H9 (cell line): Measurements from ENCODE around the gene ZMYND8. TPM values are rescaled to one million over a fixed set of nuclear protein-coding genes. Genes with fewer than 3 reads are reported as not detected.

Experiments used
- DNase-seq: peaks from one replicate; pipeline ENCODE4 v3.0.0-alpha.2; 2017
- H2AFZ ChIP-seq: one replicate; pipeline ENCODE4 v1.6.1; 2013; ENCODE audit warnings: mild to moderate bottlenecking, low read length, control low read depth, moderate library complexity
- H2AK5ac ChIP-seq: 2 replicates; pipeline ENCODE4 v1.6.1; 2013; ENCODE audit warnings: low read length, control low read depth, mixed read lengths; ENCODE audit not compliant: insufficient read length
- H2BK120ac ChIP-seq: one replicate; pipeline ENCODE4 v1.6.1; 2013; ENCODE audit warnings: low read depth, mild to moderate bottlenecking, low read length, control low read depth, inconsistent platforms; ENCODE audit not compliant: poor library complexity, severe bottlenecking
- H2BK12ac ChIP-seq: 2 replicates; pipeline ENCODE4 v1.6.1; 2013; ENCODE audit warnings: low read length, control low read depth, mixed read lengths, low read depth; ENCODE audit not compliant: insufficient read length
- H2BK15ac ChIP-seq: 2 replicates; pipeline ENCODE4 v1.6.1; 2013; ENCODE audit warnings: low read depth, low read length, control low read depth
- H2BK20ac ChIP-seq: one replicate; pipeline ENCODE4 v1.6.1; 2013; ENCODE audit warnings: low read depth, mild to moderate bottlenecking, low read length, control low read depth, inconsistent platforms; ENCODE audit not compliant: poor library complexity, severe bottlenecking
- H2BK5ac ChIP-seq: 2 replicates; pipeline ENCODE4 v1.6.1; 2013; ENCODE audit warnings: low read length, control low read depth, mixed read lengths; ENCODE audit not compliant: insufficient read length
- H3K14ac ChIP-seq: 2 replicates; pipeline ENCODE4 v1.6.1; 2013; ENCODE audit warnings: low read length, control low read depth; ENCODE audit not compliant: insufficient read depth
- H3K18ac ChIP-seq: 2 replicates; pipeline ENCODE4 v1.6.1; 2013; ENCODE audit warnings: low read depth, mild to moderate bottlenecking, mixed read lengths, low read length, control low read depth; ENCODE audit not compliant: insufficient read length
- H3K23ac ChIP-seq: 2 replicates; pipeline ENCODE4 v1.6.1; 2013; ENCODE audit warnings: low read length, control low read depth, mixed read lengths, low read depth; ENCODE audit not compliant: insufficient read length
- H3K23me2 ChIP-seq: 2 replicates; pipeline ENCODE4 v1.6.1; 2013; ENCODE audit warnings: low read depth, mild to moderate bottlenecking, mixed read lengths, low read length, control low read depth; ENCODE audit not compliant: insufficient read length, poor library complexity, severe bottlenecking
- H3K27ac ChIP-seq: 2 replicates; pipeline ENCODE4 v1.5.1; 2013; ENCODE audit warnings: low read length, control low read depth, mixed read lengths, low read depth; ENCODE audit not compliant: insufficient read length
- H3K27me3 ChIP-seq: 2 replicates; pipeline ENCODE4 v1.6.1; 2013; ENCODE audit warnings: low read length, control low read depth, inconsistent platforms; ENCODE audit not compliant: insufficient read depth
- H3K4ac ChIP-seq: 2 replicates; pipeline ENCODE4 v1.6.1; 2013; ENCODE audit warnings: low read depth, mild to moderate bottlenecking, control low read depth, inconsistent platforms, low read length, moderate library complexity
- H3K4me1 ChIP-seq: 2 replicates; pipeline ENCODE4 v1.6.1; 2013; ENCODE audit warnings: low read length, control low read depth, inconsistent platforms; ENCODE audit not compliant: insufficient read depth
- H3K4me2 ChIP-seq: 2 replicates; pipeline ENCODE4 v1.6.1; 2013; ENCODE audit warnings: low read length, control low read depth, mixed read lengths; ENCODE audit not compliant: insufficient read length, insufficient read depth
- H3K56ac ChIP-seq: 2 replicates; pipeline ENCODE4 v1.6.1; 2013; ENCODE audit warnings: low read depth, mild to moderate bottlenecking, mixed read lengths, low read length, control low read depth; ENCODE audit not compliant: insufficient read length
- H3K79me1 ChIP-seq: 2 replicates; pipeline ENCODE4 v1.6.1; 2013; ENCODE audit warnings: low read depth, mild to moderate bottlenecking, moderate library complexity, low read length, control low read depth, inconsistent platforms; ENCODE audit not compliant: insufficient read depth, poor library complexity, severe bottlenecking
- H3K79me2 ChIP-seq: 2 replicates; pipeline ENCODE4 v1.6.1; 2013; ENCODE audit warnings: low read length, control low read depth, inconsistent platforms; ENCODE audit not compliant: insufficient read depth
- H3K9ac ChIP-seq: 2 replicates; pipeline ENCODE4 v1.6.1; 2013; ENCODE audit warnings: low read length, control low read depth, mixed read lengths; ENCODE audit not compliant: insufficient read length; ENCODE audit errors: extremely low read depth
- H3K9me3 ChIP-seq: one replicate; pipeline ENCODE4 v1.6.1; 2013; ENCODE audit warnings: low read depth, low read length, inconsistent platforms; ENCODE audit not compliant: control insufficient read depth
- H3T11ph ChIP-seq: one replicate; pipeline ENCODE4 v1.6.1; 2013; ENCODE audit warnings: mild to moderate bottlenecking, low read length, control low read depth, inconsistent platforms
- H4K20me1 ChIP-seq: one replicate; pipeline ENCODE4 v1.6.1; 2013; ENCODE audit not compliant: control insufficient read depth, insufficient read length, insufficient read depth
- H4K5ac ChIP-seq: 2 replicates; pipeline ENCODE4 v1.6.1; 2013; ENCODE audit warnings: low read depth, mild to moderate bottlenecking, mixed read lengths, low read length, control low read depth; ENCODE audit not compliant: insufficient read length
- H4K8ac ChIP-seq: replicated peaks from 2 replicates; pipeline ENCODE4 v1.6.1; 2013; ENCODE audit warnings: low read length, control low read depth, mixed read lengths, low read depth; ENCODE audit not compliant: insufficient read length
- H4K91ac ChIP-seq: 2 replicates; pipeline ENCODE4 v1.6.1; 2013; ENCODE audit warnings: low read depth, mild to moderate bottlenecking, moderate library complexity, mixed read lengths, low read length, control low read depth; ENCODE audit not compliant: insufficient read length
- H3K27ac Mint-ChIP-seq, 3 experiments: 2 replicates in 2 of 3; 3 replicates in 1 of 3; pipeline ENCODE4 v1.8.0; 2020 to 2021; ENCODE audit warnings: mixed read lengths in 3 of 3, mild to moderate bottlenecking in 1 of 3, moderate library complexity in 1 of 3
- H3K27me3 Mint-ChIP-seq: 2 replicates; pipeline ENCODE4 v1.8.0; 2021; ENCODE audit warnings: low read depth, mild to moderate bottlenecking, moderate library complexity, mixed read lengths
- H3K36me3 Mint-ChIP-seq, 3 experiments: 2 replicates in 2 of 3; 3 replicates in 1 of 3; pipeline ENCODE4 v1.8.0; 2020 to 2021; ENCODE audit warnings: low read depth in 3 of 3, mixed read lengths in 3 of 3; ENCODE audit not compliant: insufficient read depth in 1 of 3
- H3K4me1 Mint-ChIP-seq, 2 experiments: 2 replicates each; pipeline ENCODE4 v1.8.0; 2020; ENCODE audit warnings: mixed read lengths in 2 of 2
- H3K4me3 Mint-ChIP-seq, 2 experiments: 2 replicates in 1 of 2; 3 replicates in 1 of 2; pipeline ENCODE4 v1.8.0; 2020 to 2021; ENCODE audit warnings: mild to moderate bottlenecking in 2 of 2, mixed read lengths in 2 of 2, moderate library complexity in 1 of 2
- H3K9me3 Mint-ChIP-seq, 2 experiments: 2 replicates in 1 of 2; 3 replicates in 1 of 2; pipeline ENCODE4 v1.8.0; 2020; ENCODE audit warnings: mild to moderate bottlenecking in 2 of 2, mixed read lengths in 2 of 2, moderate library complexity in 1 of 2
- CTCF ChIP-seq: fragments of 200-600 bp; sonication (generic); conservative IDR thresholded peaks from 3 replicates; pipeline ENCODE4 v1.8.0; 2021; ENCODE audit warnings: antibody characterized with exemption, mild to moderate bottlenecking
- WGBS: extraction: QIAGEN DNeasy Blood & Tissue Kit; methylation state at CpG from one replicate; pipeline ENCODE4 v1.1.7; 2013; ENCODE audit warnings: missing lambda C conversion rate, low lambda C conversion rate, mixed read lengths; ENCODE audit not compliant: insufficient read length; ENCODE audit errors: extremely low coverage; 5-methylcytosine and 5-hydroxymethylcytosine counted together
- total RNA-seq: library from RNA; stranded (reverse); gene quantifications from 2 replicates; pipeline ENCODE4 v1.2.1, GENCODE V29; 2021

ZMYND8 gene
- total RNA-seq, 1 experiment from 2014 or later: 158 TPM

- Histone ChIP-seq H4K91ac (no peak overlapping the region), H2BK15ac (no peak overlapping the region), H3K18ac (no peak overlapping the region), H3K4me1 (no peaks in the 10 kb centered on the region), H4K20me1 (no peaks in the 10 kb centered on the region), H3K27me3 (no peaks in the 10 kb centered on the region), H2AFZ (no peak overlapping the region), H3K27ac (no peak overlapping the region), H2BK20ac (no peak overlapping the region), H4K8ac (no peak overlapping the region), H3K23me2 (no peaks in the 10 kb centered on the region), H3K9me3 (no peaks in the 10 kb centered on the region), H3K4me2 (no peak overlapping the region), H3K79me1 (no peaks in the 10 kb centered on the region), H3K14ac (no peak overlapping the region), H3T11ph (no peak overlapping the region), H2BK120ac (no peak overlapping the region), H3K56ac (no peak overlapping the region), H4K5ac (no peak overlapping the region), H3K23ac (no peak overlapping the region), H3K79me2 (no peaks in the 10 kb centered on the region), H3K4ac (no peak overlapping the region), H3K9ac (no peak overlapping the region), H2BK12ac (no peak overlapping the region), H2BK5ac (no peak overlapping the region), H2AK5ac (no peak overlapping the region)
- H3K4me1 Mint-ChIP-seq: peaks cover 2 to 18% of the 10 kb centered on the region in 2 experiments
- no peaks in the 10 kb centered on the region; a peak in 1 of 5 replicates for H3K9me3 Mint-ChIP-seq
- H3K36me3 Mint-ChIP-seq: peaks cover 0 to 4% (median 3%) of the 10 kb centered on the region in 3 experiments; a peak in 2 of 7 replicates
- peaks cover 4% of the 10 kb centered on the region for H3K27me3 Mint-ChIP-seq
- WGBS: no CpG with 5 or more reads among the region's 1 CpG
- DNase-seq: no peak
- H3K4me3 Mint-ChIP-seq: no peak overlapping the region
- no peak overlapping the region for H3K27ac Mint-ChIP-seq
- no peak for TF ChIP-seq CTCF
Observed at GRCh38 chr20:47178851-47179250, 177.6 kb downstream of the ZMYND8 start.
